HG03432 (cell line): ENCODE measurements around the gene OR13C5.

Experiments
- ATAC-seq: cut with Tn5 transposase; IDR thresholded peaks from one replicate; pipeline ENCODE4 v1.9.1; 2021; ENCODE audit warnings: mild to moderate bottlenecking, moderate library complexity; ENCODE audit not compliant: unreplicated experiment

The OR13C5 gene

GRCh38 chr9:104555521-104555920 lies 43.7 kb downstream of the OR13C5 start:
- ATAC-seq, result no peak

- no peak for ATAC-seq
Measured at GRCh38 chr9:104553261-104553660, 46.0 kb downstream of the OR13C5 start.
